ENCODE results near the gene MATCAP1.

The MATCAP1 gene

DNA sequence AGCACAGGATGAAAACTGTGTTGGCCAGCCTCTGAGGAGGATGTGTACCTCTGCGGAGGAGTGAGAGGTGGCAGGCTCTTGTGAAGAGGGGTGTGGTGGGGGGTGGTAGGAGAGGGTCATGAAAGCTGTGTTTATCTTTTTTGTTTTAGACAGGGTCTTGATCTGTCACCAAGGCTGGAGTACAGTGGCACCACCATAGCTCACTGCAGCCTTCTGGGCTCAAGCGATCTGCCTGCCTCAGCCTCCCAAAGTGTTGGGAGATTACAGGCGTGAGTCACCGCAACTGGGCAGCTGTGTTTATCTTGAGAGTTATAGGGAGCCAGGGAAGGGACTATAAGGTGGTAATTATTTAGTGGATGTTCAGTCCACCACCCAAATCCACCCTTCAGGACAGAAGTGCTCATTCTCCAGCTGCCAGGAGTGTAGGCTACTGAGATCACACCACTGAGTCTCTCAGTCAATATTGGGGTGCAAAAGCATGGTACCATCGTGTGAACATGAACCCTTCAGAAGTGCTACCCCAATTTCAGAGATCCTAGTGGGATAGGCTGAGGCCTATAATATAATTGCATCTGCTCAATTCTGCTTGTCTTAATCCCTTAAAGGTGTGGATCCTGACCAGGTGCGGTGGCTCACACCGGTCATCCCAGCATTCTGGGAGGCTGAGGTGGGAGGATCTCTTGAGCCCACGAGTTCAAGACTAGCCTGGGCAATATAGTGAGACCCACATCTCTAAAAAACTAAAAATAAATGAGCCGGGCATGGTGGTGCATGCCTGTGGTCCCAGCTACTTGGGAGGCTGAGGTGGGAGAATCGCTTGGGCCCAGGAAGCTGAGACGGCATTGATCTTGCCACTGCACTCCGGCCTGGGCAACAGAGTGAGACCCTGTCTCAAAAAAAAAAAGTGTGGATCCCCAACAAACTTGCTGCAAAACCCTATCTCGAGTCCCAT lies 7.0 kb upstream of the MATCAP1 start:
- no peak for DNase-seq

GRCh38 chr16:67190041-67190440 lies 6.3 kb upstream of the MATCAP1 start, which contains the start of gene EXOC3L1:
EXOC3L1 (minus strand) TSS chr16:67190136; CDS start chr16:67189676, 460 bp downstream.
- no peak for DNase-seq

DNA sequence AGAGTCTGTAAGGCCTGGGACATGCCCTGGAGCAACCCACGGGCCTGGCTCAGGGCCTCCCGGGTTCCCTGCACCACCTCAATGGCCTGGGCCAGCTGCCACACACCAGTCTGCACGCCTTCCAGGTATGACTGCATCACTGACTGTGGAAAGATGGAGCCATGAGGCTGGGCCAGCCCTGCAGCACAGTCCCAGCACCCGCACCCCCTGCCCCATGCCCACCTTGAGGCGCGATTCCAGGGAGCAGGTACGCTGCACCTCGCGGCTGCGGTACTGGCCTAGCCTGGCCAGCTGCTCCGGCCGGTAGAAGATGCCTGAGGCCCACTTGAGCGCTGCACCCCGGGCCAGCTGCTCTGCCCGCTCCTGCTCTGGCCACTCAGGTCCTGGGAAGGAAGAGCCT lies 5.0 kb upstream of the MATCAP1 start:
- DNase-seq, result no peak

- DNase-seq, result no peak
These were observed 4.6 kb upstream of the MATCAP1 start for GRCh38 chr16:67188323-67188722.

- no peak for DNase-seq
These were observed 3.6 kb upstream of the MATCAP1 start for GRCh38 chr16:67187175-67187890.

DNA sequence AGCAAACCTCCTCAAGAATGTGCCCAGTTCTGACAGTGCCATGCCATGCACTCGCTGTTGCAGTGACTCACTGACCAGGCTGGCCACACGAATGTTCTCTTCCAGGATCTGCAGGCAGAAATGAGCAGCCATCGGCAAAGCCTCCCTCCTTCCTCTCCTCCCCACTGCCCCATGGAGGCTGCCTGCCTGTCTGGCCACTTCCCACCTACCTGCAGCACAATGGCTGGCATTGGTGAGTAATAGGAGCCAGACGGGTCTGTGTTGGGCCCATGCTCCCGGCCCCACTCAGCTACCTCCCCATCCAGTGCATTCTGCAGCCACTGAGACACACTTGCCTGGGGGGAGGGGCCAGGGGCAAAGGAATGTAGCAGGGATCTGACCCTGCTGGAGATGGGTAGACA lies 2.8 kb upstream of the MATCAP1 start:
- no peak for DNase-seq

- no peak for DNase-seq
These were observed 1.9 kb upstream of the MATCAP1 start for GRCh38 chr16:67185651-67186134.

DNA sequence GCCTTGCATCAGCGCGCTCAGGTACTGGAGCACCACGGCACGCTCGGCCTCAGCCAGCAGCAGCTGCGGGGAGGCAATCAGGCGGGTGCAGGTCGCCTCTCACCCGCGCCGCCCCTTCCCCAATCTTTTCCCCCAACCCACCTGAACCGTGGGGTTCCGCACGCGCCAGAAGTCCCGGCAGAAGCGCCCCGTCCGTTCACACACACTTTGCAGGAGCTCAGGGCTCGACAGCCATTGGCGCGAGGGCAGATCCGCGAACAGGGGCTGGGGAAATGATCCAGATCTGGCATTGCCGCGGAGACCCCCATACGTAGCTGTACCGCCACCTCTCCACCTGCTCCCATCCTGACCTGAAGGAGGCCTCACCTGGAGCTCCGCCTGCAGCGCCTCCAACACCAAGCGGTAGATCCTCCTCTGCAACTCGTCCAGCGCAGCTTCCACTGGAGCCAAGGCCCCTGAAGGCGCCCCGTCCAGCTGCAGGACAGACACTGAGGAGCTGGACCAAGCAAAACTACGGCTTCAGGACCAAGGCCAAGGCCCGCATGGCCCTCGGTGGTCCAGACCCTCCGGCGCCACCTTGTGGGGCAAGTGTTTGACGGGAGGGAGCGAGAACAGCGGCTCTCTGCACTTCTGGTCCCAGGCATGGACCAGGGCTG lies 1.4 kb upstream of the MATCAP1 start:
- no peak for DNase-seq

- DNase-seq, result no peak
These were observed 761 bp upstream of the MATCAP1 start for GRCh38 chr16:67184453-67184994.

GRCh38 chr16:67183284-67183626 lies 508 bp downstream of the MATCAP1 start:
- no peak for DNase-seq

DNA sequence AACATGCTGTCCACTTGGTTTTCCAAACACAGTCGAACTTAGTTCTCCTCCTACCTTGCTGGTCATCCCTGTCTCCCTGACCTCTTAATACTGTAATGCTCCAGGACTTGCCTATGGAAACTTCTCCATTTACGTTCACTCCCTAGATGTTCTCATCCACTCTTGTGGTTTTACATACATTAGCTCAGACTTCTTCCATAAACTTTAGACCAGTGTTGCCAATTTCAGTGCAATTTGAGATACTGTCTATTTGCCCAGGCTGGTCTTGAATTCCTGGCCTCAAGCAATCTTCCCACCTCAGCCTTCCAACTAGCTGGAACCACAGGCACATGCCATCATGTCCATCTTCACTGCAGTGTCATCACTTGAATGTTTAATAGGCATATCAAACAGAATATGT lies 1.5 kb downstream of the MATCAP1 start:
- DNase-seq, result no peak

DNA sequence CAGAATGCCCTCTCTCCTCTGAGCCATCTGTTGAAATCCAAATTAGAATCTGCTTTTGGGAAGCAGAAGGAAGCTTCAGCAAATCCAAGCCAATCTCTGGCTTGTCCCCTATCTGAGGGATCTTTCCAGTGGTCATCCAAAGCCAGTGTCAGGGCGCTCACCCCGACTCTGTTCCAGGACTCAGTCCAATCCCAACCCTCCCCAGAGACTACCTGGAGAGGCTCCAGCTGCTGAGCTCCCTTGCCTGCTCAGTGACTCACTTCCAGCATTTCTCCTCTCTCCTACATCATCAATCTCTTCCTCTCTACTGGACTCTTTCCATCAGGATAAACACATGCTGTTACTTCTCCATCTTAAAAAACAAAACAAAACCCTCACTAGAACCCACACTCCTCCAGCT lies 2.4 kb downstream of the MATCAP1 start:
- DNase-seq, result no peak

DNA sequence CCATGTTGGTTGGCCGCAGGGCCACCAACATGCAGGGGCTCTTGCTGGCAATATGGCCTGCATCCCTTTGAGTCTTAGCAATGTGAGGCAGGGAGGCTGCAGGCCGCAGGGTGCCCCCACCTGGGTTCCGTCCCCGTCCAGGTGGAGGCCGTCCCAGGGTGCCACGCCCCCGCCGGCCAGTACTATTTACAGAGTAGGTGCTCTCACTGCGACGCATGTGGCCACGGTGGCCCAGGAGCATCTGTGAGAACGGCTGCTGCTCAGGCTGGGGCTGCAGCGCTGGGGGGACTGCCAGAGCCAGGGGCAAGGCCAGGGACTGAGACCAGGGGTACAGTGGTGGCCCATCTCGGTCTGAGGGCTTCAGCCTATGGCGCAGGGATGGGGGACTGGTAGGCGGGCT lies 3.6 kb downstream of the MATCAP1 start:
- no peak for DNase-seq

DNA sequence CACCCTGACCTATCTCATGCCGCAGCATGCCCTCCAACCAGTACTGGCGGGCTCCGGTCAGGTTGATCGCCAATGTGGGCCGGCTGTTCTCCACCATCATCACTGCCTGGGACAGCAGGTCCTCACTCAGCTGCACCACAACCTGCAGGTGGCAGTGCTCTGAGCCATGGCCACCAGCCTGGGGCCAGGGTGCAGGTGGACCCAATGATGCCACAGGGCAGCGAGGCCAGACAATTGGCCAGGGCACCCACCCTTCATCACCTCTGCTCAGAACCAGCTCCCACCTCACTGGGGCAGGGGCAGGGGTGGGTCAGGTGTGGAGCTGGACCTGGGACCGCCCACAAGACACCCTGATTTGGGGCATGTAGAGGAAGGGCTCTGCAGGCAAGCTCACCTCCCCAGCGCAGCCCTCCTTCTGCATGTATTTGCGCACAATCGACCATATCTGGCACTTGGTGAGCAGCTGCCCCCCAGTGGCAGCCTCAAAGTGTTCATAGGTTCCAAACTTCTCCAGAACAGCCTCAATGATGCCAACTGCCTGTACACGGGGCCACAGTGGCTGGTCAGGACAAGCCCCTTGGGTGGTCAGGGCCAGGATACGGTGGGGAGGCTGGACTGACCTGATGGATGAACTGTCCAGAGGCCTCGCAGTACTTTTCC lies 4.2 kb downstream of the MATCAP1 start:
- DNase-seq, result no peak

- DNase-seq, result no peak
These were observed 5.7 kb downstream of the MATCAP1 start for GRCh38 chr16:67177743-67178699.

- no peak for DNase-seq
These were observed 7.1 kb downstream of the MATCAP1 start for GRCh38 chr16:67176662-67177061.

DNA sequence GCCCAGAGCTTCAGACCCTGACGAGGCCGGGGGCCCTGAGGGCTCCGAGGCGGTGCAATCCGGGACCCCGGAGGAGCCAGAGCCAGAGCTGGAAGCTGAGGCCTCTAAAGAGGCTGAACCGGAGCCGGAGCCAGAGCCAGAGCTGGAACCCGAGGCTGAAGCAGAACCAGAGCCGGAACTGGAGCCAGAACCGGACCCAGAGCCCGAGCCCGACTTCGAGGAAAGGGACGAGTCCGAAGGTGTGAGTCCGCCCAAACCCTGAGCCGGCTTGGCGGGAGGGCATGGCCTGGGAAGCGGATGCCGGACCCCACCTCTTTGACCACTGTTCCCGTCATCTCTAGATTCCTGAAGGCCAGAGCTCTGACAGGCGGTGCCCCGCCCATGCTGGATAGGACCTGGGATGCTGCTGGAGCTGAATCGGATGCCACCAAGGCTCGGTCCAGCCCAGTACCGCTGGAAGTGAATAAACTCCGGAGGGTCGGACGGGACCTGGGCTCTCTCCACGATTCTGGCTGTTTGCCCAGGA lies 9.0 kb downstream of the MATCAP1 start:
- no peak for DNase-seq

DNA sequence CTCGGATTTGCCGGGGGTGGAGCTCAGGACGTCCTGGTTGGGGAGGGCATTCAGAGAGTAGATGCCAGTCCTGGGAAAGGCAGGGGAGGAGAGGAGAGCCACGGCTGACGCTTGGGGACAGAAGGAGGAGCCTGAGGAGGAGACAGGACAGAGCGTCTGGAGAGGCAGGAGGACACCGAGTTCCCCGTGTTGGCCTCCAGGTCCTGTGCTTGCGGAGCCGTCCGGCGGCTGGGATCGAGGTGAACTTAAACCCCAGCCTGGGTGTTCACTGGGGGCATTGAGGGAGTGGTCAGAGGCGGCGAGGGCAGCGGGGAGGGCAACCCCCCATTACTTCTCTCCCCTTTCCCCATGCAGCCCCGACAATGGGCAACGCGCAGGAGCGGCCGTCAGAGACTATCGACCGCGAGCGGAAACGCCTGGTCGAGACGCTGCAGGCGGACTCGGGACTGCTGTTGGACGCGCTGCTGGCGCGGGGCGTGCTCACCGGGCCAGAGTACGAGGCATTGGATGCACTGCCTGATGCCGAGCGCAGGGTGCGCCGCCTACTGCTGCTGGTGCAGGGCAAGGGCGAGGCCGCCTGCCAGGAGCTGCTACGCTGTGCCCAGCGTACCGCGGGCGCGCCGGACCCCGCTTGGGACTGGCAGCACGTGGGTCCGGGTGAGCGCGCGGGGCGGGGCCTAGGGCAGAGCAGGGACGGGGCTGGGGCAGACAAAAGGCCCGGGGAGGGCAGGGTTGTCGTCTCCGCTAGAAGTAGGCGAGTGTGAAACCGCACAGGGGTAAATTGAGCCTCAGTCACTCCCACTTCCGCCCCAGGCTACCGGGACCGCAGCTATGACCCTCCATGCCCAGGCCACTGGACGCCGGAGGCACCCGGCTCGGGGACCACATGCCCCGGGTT lies 9.7 kb downstream of the MATCAP1 start:
- DNase-seq, result no peak

- DNase-seq, result no peak
These were observed 10.4 kb downstream of the MATCAP1 start for GRCh38 chr16:67173323-67173722.
